ENCODE results near the gene INTS13.

The INTS13 gene

DNA sequence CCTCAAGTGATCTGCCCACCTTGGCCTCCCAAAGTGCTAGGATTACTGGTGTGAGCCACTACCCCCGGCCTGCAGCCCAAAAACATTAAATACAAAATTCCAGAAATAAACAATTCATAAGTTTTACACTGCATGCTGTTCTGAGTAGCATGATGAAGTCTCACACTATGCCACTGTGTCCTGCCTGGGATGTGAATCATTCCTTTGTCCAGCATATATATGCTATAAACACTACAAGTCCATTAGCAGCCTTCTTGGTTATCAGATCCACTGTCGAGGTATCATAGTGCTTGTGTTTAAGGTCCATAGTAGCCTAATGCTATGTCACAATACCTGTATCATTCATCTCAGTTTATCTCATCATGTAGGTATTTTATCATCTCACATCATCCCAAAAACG lies 15.9 kb downstream of the INTS13 start:
- no peak for TF ChIP-seq SIN3A (IDR thresholded peaks at IDR 0.05; ENCODE audit: borderline replicate concordance, insufficient read depth, low read length)
- TF ChIP-seq, protein P1, sequence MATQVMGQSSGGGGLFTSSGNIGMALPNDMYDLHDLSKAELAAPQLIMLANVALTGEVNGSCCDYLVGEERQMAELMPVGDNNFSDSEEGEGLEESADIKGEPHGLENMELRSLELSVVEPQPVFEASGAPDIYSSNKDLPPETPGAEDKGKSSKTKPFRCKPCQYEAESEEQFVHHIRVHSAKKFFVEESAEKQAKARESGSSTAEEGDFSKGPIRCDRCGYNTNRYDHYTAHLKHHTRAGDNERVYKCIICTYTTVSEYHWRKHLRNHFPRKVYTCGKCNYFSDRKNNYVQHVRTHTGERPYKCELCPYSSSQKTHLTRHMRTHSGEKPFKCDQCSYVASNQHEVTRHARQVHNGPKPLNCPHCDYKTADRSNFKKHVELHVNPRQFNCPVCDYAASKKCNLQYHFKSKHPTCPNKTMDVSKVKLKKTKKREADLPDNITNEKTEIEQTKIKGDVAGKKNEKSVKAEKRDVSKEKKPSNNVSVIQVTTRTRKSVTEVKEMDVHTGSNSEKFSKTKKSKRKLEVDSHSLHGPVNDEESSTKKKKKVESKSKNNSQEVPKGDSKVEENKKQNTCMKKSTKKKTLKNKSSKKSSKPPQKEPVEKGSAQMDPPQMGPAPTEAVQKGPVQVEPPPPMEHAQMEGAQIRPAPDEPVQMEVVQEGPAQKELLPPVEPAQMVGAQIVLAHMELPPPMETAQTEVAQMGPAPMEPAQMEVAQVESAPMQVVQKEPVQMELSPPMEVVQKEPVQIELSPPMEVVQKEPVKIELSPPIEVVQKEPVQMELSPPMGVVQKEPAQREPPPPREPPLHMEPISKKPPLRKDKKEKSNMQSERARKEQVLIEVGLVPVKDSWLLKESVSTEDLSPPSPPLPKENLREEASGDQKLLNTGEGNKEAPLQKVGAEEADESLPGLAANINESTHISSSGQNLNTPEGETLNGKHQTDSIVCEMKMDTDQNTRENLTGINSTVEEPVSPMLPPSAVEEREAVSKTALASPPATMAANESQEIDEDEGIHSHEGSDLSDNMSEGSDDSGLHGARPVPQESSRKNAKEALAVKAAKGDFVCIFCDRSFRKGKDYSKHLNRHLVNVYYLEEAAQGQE (IDR thresholded peaks at IDR 0.05; ENCODE audit: insufficient read depth in 1 of 2, low read depth in 2 of 2, low read length in 2 of 2): no peak
- TF ChIP-seq TAF1 (IDR thresholded peaks at IDR 0.05; ENCODE audit: borderline replicate concordance, insufficient read depth, low read length): no peak
- no peak for TF ChIP-seq FOXP2 (optimal IDR thresholded peaks at IDR 0.05; ENCODE audit: borderline replicate concordance, extremely low read depth, extremely low read length, insufficient read depth)
- TF ChIP-seq POLR2AphosphoS5 (IDR thresholded peaks at IDR 0.05; ENCODE audit: low read depth, low read length): no peak

DNA sequence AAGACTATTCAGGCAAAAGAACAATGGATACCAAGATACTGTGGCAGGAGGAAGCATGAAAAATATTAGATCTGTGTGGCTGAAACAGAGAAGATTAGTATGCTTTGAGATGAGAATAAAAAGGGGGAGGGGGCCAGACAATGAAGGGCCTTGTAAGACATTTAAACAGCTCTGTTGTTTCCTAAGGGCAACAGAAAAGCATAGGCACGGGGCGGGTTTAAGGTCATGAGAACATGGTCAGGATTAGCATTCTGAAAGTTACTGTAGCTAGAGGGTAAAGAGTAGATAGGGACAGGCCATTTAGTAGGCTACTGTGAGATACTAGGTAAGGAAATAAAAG lies 18.6 kb downstream of the INTS13 start:
- TF ChIP-seq SIN3A (IDR thresholded peaks at IDR 0.05; ENCODE audit: borderline replicate concordance, insufficient read depth, low read length): no peak
- TF ChIP-seq, protein P1 (IDR thresholded peaks at IDR 0.05; ENCODE audit: insufficient read depth in 1 of 2, low read depth in 2 of 2, low read length in 2 of 2): no peak
- no peak for TF ChIP-seq TAF1 (IDR thresholded peaks at IDR 0.05; ENCODE audit: borderline replicate concordance, insufficient read depth, low read length)
- TF ChIP-seq FOXP2 (optimal IDR thresholded peaks at IDR 0.05; ENCODE audit: borderline replicate concordance, extremely low read depth, extremely low read length, insufficient read depth): no peak
- TF ChIP-seq POLR2AphosphoS5 (IDR thresholded peaks at IDR 0.05; ENCODE audit: low read depth, low read length): no peak

DNA sequence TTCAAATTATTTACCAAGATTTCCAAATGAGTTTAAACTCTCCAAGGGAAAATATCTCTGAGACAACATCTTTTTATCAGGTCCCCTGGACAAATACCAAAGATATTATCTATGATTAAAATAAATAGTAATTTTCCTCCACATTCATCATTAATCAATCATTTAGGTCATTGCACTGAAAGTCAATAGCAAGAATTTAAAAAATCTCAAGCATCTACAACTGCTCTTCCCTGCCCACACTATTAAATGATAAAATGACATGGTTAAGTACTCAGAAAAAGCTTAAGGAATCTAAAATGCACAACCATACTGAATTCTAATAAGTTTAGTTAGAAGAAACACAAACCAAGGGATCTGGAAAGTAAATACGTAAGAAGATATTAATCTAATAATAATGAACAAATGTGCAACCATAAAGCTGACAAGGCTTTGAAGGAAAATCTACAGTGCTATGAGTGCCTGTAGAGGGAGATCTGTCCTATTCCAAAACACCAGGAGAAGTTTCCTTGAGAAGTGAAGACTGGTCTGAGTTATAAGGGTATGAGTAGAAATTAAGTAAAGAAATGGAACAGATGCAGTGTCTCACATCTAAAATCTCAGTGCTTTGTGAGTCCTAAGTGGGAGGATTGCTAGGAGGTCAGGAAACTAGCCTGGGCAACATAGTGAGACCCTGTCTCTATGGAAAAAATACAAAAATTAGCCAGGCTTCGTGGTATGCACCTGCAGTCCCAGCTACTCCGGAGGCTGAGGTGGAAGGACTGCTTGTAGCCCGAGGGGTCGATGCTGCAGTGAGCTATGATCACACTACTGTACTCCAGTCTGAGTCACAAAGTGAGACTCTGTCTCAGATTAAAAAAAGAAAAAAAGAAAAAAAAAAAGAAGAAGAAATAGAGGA lies 19.2 kb downstream of the INTS13 start:
- TF ChIP-seq SIN3A (IDR thresholded peaks at IDR 0.05; ENCODE audit: borderline replicate concordance, insufficient read depth, low read length) (no peak), POLR2AphosphoS5 (IDR thresholded peaks at IDR 0.05; ENCODE audit: low read depth, low read length) (no peak), FOXP2 (optimal IDR thresholded peaks at IDR 0.05; ENCODE audit: borderline replicate concordance, extremely low read depth, extremely low read length, insufficient read depth) (no peak), TAF1 (IDR thresholded peaks at IDR 0.05; ENCODE audit: borderline replicate concordance, insufficient read depth, low read length) (no peak)
- TF ChIP-seq, protein P1 (IDR thresholded peaks at IDR 0.05; ENCODE audit: insufficient read depth in 1 of 2, low read depth in 2 of 2, low read length in 2 of 2): no peak

DNA sequence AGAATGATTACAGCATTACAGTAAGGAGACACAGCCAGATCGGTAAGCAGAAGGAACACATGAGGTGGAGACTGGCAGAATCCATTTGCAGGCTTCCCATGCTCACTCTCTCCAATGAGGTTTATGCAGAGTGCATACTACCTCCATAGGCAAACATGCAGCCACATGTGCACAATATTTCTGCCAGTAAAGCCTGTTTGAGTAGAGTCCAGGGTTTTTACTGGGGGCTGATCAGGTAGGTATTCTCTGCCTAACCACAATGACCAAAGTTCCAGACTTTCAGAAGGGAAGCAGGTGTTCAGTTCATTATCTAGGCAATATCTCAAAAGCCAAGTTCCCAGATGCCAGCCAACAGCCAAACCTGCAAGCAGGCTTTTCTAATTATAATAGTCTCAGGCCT lies 31.1 kb downstream of the INTS13 start:
- TF ChIP-seq POLR2AphosphoS5 (IDR thresholded peaks at IDR 0.05; ENCODE audit: low read depth, low read length) (no peak), TAF1 (IDR thresholded peaks at IDR 0.05; ENCODE audit: borderline replicate concordance, insufficient read depth, low read length) (no peak), SIN3A (IDR thresholded peaks at IDR 0.05; ENCODE audit: borderline replicate concordance, insufficient read depth, low read length) (no peak), FOXP2 (optimal IDR thresholded peaks at IDR 0.05; ENCODE audit: borderline replicate concordance, extremely low read depth, extremely low read length, insufficient read depth) (no peak)
- TF ChIP-seq, protein P1 (IDR thresholded peaks at IDR 0.05; ENCODE audit: insufficient read depth in 1 of 2, low read depth in 2 of 2, low read length in 2 of 2): no peak
